ENCODE data around the gene SNRNP48. TPM values are rescaled to one million over a fixed set of nuclear protein-coding genes. Genes with fewer than 3 reads are reported as not detected.

SNRNP48 gene, protein sequence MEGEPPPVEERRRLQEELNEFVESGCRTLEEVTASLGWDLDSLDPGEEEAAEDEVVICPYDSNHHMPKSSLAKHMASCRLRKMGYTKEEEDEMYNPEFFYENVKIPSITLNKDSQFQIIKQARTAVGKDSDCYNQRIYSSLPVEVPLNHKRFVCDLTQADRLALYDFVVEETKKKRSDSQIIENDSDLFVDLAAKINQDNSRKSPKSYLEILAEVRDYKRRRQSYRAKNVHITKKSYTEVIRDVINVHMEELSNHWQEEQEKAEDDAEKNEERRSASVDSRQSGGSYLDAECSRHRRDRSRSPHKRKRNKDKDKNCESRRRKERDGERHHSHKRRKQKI
- polyA plus RNA-seq (5.9 to 12.2 TPM (median 6.1 TPM) in 3 replicates), polyA minus RNA-seq (1.7 to 7.5 TPM (median 4.0 TPM) in 3 replicates)
- 25.0 TPM for polyA plus RNA-seq (2011; ENCODE audit: low read depth)
- polyA plus RNA-seq (2011; cell fraction: cytosol; rRNA removed): 3.5 and 7.5 TPM in 2 replicates
- polyA plus RNA-seq (2011; cell fraction: nucleus; rRNA removed): 7.5 and 10.1 TPM in 2 replicates
- polyA plus RNA-seq (2012; ENCODE audit: low replicate concordance): 7.1 and 8.8 TPM in 2 replicates
- polyA minus RNA-seq (2011; cell fraction: cytosol; rRNA and poly(A)+ RNA removed): 5.9 TPM
- 3.8 and 8.3 TPM in 2 replicates for polyA minus RNA-seq (2011; cell fraction: nucleus; rRNA and poly(A)+ RNA removed)

DNA sequence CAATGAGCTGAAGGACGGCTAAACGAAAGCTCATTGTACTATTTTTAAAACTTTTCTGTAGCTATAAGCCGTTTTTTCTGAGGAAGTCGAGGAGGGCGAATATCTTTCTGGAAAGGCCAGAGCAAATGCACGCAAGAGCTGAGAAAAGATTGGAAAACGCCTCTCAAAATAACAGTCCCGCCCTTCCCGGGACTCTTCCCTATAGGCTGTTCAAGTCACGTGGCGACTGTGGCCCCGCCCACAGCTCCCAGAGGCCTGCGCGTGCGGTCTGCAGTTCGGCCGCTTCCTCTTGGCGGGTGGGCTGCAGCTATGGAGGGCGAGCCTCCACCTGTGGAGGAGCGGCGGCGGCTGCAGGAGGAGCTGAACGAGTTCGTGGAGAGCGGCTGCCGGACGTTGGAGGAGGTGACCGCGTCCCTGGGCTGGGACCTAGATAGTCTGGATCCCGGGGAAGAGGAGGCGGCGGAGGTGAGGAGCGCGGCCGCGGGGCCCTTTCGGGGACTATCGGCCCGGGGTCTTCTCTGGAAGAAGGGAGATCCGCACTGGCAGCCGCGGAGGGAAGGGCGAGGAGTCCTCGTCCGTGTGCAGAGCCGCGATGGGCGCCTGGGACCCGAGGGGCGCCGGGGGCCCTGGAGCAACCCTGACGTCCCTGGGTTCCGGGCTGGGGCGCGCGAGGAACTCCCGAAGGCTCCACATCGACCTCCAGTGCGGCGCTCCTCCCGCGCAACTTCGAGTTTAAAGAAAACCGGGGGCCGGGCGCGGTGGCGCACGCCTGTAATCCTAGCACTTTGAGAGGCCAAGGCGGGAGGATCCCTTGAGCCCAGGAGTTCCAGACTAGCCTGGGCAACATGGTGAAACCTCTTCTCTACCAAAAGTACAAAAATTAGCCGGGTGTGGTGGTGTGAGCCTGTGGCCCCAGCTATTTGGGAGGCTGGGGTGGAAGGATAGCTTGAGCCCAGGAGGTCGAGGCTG lies at the start of gene SNRNP48:
SNRNP48 (plus strand) TSS at position 250 of the 969 bp plus-strand sequence; CDS start at position 310, 60 bp downstream.
- DNase-seq (ENCODE audit: low read depth, low spot score) (peak; percentile 48), FAIRE-seq (peak; percentile 65)
- Histone ChIP-seq H3K4me1 (ENCODE audit: control insufficient read depth, extremely low read depth, insufficient read depth, low read length) (peaks cover 20% of the 10 kb centered on the region), H3K9me3 (ENCODE audit: control insufficient read depth, low read depth, low read length) (no peaks in the 10 kb centered on the region), H3K9ac (ENCODE audit: control insufficient read depth, extremely low read depth, insufficient read depth, low read length) (peak within 1 kb of the TSS; percentile 79), H4K20me1 (ENCODE audit: control insufficient read depth, extremely low read depth, insufficient read depth, low read length) (no peaks in the 10 kb centered on the region), H3K4me3 (ENCODE audit: control insufficient read depth in 2 of 3, extremely low read depth in 1 of 3, insufficient read depth in 2 of 3, low read depth in 1 of 3, low read length in 3 of 3) (peak within 1 kb of the TSS; percentile 65 to 93 (median 78)), H3K27ac (ENCODE audit: control insufficient read depth, insufficient read depth, low read length) (peak within 1 kb of the TSS; percentile 56), H2AFZ (ENCODE audit: control insufficient read depth, low read length) (peak within 1 kb of the TSS; percentile 90), H3K27me3 (ENCODE audit: control insufficient read depth, extremely low read depth, insufficient read depth, low read length) (no peaks in the 10 kb centered on the region), H3K79me2 (ENCODE audit: control insufficient read depth, insufficient read depth, low read length) (peaks cover 32% of the 10 kb centered on the region), H3K9me1 (ENCODE audit: control insufficient read depth, extremely low read depth, insufficient read depth, low read length) (no peaks in the 10 kb centered on the region), H3K36me3 (ENCODE audit: control insufficient read depth in 2 of 2, extremely low read depth in 1 of 2, insufficient read depth in 2 of 2, low read length in 2 of 2) (peaks cover 3 to 4% of the 10 kb centered on the region in 2 experiments), H3K4me2 (ENCODE audit: control insufficient read depth, extremely low read depth, insufficient read depth, low read depth, low read length) (peak within 1 kb of the TSS; percentile 78)
- TF ChIP-seq, protein P1, sequence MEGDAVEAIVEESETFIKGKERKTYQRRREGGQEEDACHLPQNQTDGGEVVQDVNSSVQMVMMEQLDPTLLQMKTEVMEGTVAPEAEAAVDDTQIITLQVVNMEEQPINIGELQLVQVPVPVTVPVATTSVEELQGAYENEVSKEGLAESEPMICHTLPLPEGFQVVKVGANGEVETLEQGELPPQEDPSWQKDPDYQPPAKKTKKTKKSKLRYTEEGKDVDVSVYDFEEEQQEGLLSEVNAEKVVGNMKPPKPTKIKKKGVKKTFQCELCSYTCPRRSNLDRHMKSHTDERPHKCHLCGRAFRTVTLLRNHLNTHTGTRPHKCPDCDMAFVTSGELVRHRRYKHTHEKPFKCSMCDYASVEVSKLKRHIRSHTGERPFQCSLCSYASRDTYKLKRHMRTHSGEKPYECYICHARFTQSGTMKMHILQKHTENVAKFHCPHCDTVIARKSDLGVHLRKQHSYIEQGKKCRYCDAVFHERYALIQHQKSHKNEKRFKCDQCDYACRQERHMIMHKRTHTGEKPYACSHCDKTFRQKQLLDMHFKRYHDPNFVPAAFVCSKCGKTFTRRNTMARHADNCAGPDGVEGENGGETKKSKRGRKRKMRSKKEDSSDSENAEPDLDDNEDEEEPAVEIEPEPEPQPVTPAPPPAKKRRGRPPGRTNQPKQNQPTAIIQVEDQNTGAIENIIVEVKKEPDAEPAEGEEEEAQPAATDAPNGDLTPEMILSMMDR (optimal IDR thresholded peaks at IDR 0.05 in 1 of 3, IDR thresholded peaks at IDR 0.05 in 1 of 3, conservative IDR thresholded peaks at IDR 0.05 in 1 of 3; ENCODE audit: extremely low read depth in 1 of 3, insufficient read depth in 2 of 3, low read length in 3 of 3): no peak
- TF ChIP-seq EZH2 (IDR thresholded peaks at IDR 0.05; ENCODE audit: low read length): no peak
- dilution Hi-C loops (cut with MboI; ENCODE audit: extremely low pct_ligation_motif_present, low sequenced_read_pairs): loop anchor here (25.0 kb wide), 1 partner anchor 178 kb away; no protein-coding TSS in a partner anchor

DNA sequence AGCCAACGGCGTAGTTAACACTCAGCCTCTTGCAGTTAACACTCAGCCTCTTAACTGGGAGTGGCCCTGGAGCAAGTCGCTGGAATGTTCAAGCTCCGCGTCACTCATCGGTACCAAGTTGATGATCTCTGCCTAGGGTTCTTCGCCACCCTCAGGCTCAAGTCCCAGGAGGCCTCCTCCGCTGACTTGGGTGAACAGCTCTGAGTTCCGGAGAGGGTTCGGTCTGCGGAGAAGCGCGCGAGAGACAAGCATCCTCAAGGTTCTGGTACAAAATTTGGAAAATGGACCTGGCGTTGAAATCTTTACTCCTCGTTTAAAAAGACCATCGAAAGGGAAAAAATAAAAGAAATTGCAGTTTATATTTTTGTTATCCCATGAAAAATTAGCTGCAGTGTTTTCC lies 49.4 kb upstream of the SNRNP48 start:
- peaks cover 0 to 7% of the 10 kb centered on the region in 2 experiments for H3K36me3 ChIP-seq (ENCODE audit: control insufficient read depth in 2 of 2, extremely low read depth in 1 of 2, insufficient read depth in 2 of 2, low read length in 2 of 2)
- H3K27me3 ChIP-seq (ENCODE audit: control insufficient read depth, extremely low read depth, insufficient read depth, low read length): no peaks in the 10 kb centered on the region
- no peaks in the 10 kb centered on the region for H3K9me3 ChIP-seq (ENCODE audit: control insufficient read depth, low read depth, low read length)
- H3K4me1 ChIP-seq (ENCODE audit: control insufficient read depth, extremely low read depth, insufficient read depth, low read length): peaks cover 29% of the 10 kb centered on the region
- peaks cover 16% of the 10 kb centered on the region for H4K20me1 ChIP-seq (ENCODE audit: control insufficient read depth, extremely low read depth, insufficient read depth, low read length)
- no peak overlapping the region for H2AFZ ChIP-seq (ENCODE audit: control insufficient read depth, low read length)
- DNase-seq (ENCODE audit: low read depth, low spot score) (no peak), FAIRE-seq (peak; percentile 75)
- TF ChIP-seq, protein P1 (optimal IDR thresholded peaks at IDR 0.05 in 1 of 3, IDR thresholded peaks at IDR 0.05 in 1 of 3, conservative IDR thresholded peaks at IDR 0.05 in 1 of 3; ENCODE audit: extremely low read depth in 1 of 3, insufficient read depth in 2 of 3, low read length in 3 of 3): peak in 1 of 3 experiments; percentile 10
- no peak for TF ChIP-seq EZH2 (IDR thresholded peaks at IDR 0.05; ENCODE audit: low read length)
- peak overlapping the region; percentile 95 for H3K4me2 ChIP-seq (ENCODE audit: control insufficient read depth, extremely low read depth, insufficient read depth, low read depth, low read length)
- peak overlapping the region; percentile 97 for H3K27ac ChIP-seq (ENCODE audit: control insufficient read depth, insufficient read depth, low read length)
- H3K79me2 ChIP-seq (ENCODE audit: control insufficient read depth, insufficient read depth, low read length): peaks cover 42% of the 10 kb centered on the region
- dilution Hi-C loops (cut with MboI; ENCODE audit: extremely low pct_ligation_motif_present, low sequenced_read_pairs): no loop called here
- H3K9me1 ChIP-seq (ENCODE audit: control insufficient read depth, extremely low read depth, insufficient read depth, low read length): no peaks in the 10 kb centered on the region
- peak overlapping the region; percentile 98 for H3K9ac ChIP-seq (ENCODE audit: control insufficient read depth, extremely low read depth, insufficient read depth, low read length)
- peak overlapping the region; percentile 66 to 98 (median 97) for H3K4me3 ChIP-seq (ENCODE audit: control insufficient read depth in 2 of 3, extremely low read depth in 1 of 3, insufficient read depth in 2 of 3, low read depth in 1 of 3, low read length in 3 of 3)
